Calu3 (cell line): ENCODE data around the gene LYSMD4. TPM values are rescaled to one million over a fixed set of nuclear protein-coding genes. Genes with fewer than 3 reads are reported as not detected.
A peak's percentile ranks its signal among the peaks of the same experiment; 100 is the strongest.

Experiments
- BruUV-seq: library from RNA; stranded (reverse); fragments of 400-500 nt; replicated peaks from 2 replicates; lab custom pipeline; 2021; lab: Mats Ljungman, UMichigan
- CTCF ChIA-PET: fragments of 300-600 bp; sonication (Branson Sonifier 250); formaldehyde crosslinking; loops from one replicate; lab custom pipeline; 2022; ENCODE audit warnings: antibody characterized with exemption; lab: Charles Lee
- DNase-seq: peaks from one replicate; pipeline ENCODE4 v3.0.0; 2022
- H3K27ac Mint-ChIP-seq: one replicate; pipeline ENCODE4 v1.8.0; 2022; ENCODE audit warnings: mixed read lengths; ENCODE audit not compliant: unreplicated experiment
- H3K27me3 Mint-ChIP-seq: one replicate; pipeline ENCODE4 v1.8.0; 2022; ENCODE audit warnings: mixed read lengths; ENCODE audit not compliant: unreplicated experiment
- H3K36me3 Mint-ChIP-seq: one replicate; pipeline ENCODE4 v1.8.0; 2022; ENCODE audit warnings: mild to moderate bottlenecking, moderate library complexity, mixed read lengths; ENCODE audit not compliant: insufficient read depth, unreplicated experiment
- H3K4me1 Mint-ChIP-seq: one replicate; pipeline ENCODE4 v1.8.0; 2022; ENCODE audit warnings: mild to moderate bottlenecking, low read depth, mixed read lengths; ENCODE audit not compliant: unreplicated experiment
- H3K4me3 Mint-ChIP-seq: one replicate; pipeline ENCODE4 v1.8.0; 2022; ENCODE audit warnings: mild to moderate bottlenecking, low read depth, moderate library complexity, mixed read lengths; ENCODE audit not compliant: unreplicated experiment
- H3K9me3 Mint-ChIP-seq: one replicate; pipeline ENCODE4 v1.8.0; 2022; ENCODE audit warnings: low read depth, mixed read lengths; ENCODE audit not compliant: unreplicated experiment
- CTCF ChIP-seq: fragments of 200-600 bp; IDR thresholded peaks from one replicate; pipeline ENCODE4 v1.8.0; 2022; ENCODE audit warnings: antibody characterized with exemption; ENCODE audit not compliant: unreplicated experiment
- intact Hi-C: fragments of 100-400 bp; cut with micrococcal nuclease; formaldehyde crosslinking; loops from one replicate; pipeline ENCODE4 v1.10.0; 2022; ENCODE audit not compliant: unreplicated experiment
- total RNA-seq: library from RNA; stranded (reverse); gene quantifications from 2 replicates; pipeline ENCODE4 v1.2.3, GENCODE V29; 2022

The LYSMD4 gene
- total RNA-seq, 1 experiment from 2014 or later = 6.6 TPM

- H3K36me3 Mint-ChIP-seq = peaks cover 13% of the 10 kb centered on the region
- intact Hi-C loops = loop anchor here (10.0 kb wide), 1 partner anchor 222 kb away; no protein-coding TSS in a partner anchor
- H3K4me3 Mint-ChIP-seq = no peak overlapping the region
Measured at GRCh38 chr15:99706557-99707303, 26.5 kb downstream of the LYSMD4 start.

GRCh38 chr15:99704444-99704838 lies 28.8 kb downstream of the LYSMD4 start:
- Mint-ChIP-seq H3K9me3 (no peaks in the 10 kb centered on the region), H3K36me3 (peaks cover 18% of the 10 kb centered on the region)

More at GRCh38 chr15:99706557-99707303, 26.5 kb downstream of the LYSMD4 start:
- peaks cover 40% of the 10 kb centered on the region for H3K4me1 Mint-ChIP-seq
- no peaks in the 10 kb centered on the region for H3K27me3 Mint-ChIP-seq
- no peak for TF ChIP-seq CTCF
- CTCF ChIA-PET = interaction anchor here (0.7 kb wide), 1 partner anchor 50 kb away, joined by 3 read pairs; no protein-coding TSS in a partner anchor
- H3K27ac Mint-ChIP-seq = no peak overlapping the region
- BruUV-seq = no TSS peak
- DNase-seq = no peak
- H3K9me3 Mint-ChIP-seq = no peaks in the 10 kb centered on the region

GRCh38 chr15:99703603-99704443 lies 29.4 kb downstream of the LYSMD4 start:
- Mint-ChIP-seq H3K36me3 (peaks cover 16% of the 10 kb centered on the region), H3K4me3 (no peak overlapping the region), H3K9me3 (no peaks in the 10 kb centered on the region), H3K4me1 (peaks cover 33% of the 10 kb centered on the region), H3K27ac (peak overlapping the region; percentile 98), H3K27me3 (no peaks in the 10 kb centered on the region)
- DNase-seq = peak; percentile 53
- CTCF ChIA-PET = interaction anchor here (0.7 to 2.3 kb wide), 31 partner anchors 11 to 599 kb away, joined by 3 to 55 read pairs (median 6); partner anchors contain the start of genes LRRC28, LYSMD4, MEF2A and SYNM
- intact Hi-C loops = loop anchor here (1.0 to 10.0 kb wide), 6 partner anchors 137 to 453 kb away; partner anchors contain the start of genes LRRC28 and MEF2A
- peak; percentile 64 for TF ChIP-seq CTCF
- no TSS peak for BruUV-seq

More at GRCh38 chr15:99704444-99704838, 28.8 kb downstream of the LYSMD4 start:
- intact Hi-C loops = loop anchor here (1.0 to 10.0 kb wide), 5 partner anchors 137 to 431 kb away; partner anchors contain the start of gene MEF2A
- H3K27me3 Mint-ChIP-seq = no peaks in the 10 kb centered on the region
- CTCF ChIA-PET = interaction anchor here (0.6 to 2.3 kb wide), 34 partner anchors 11 to 599 kb away, joined by 3 to 55 read pairs (median 4); partner anchors contain the start of genes LRRC28, LYSMD4, MEF2A and SYNM
- H3K4me1 Mint-ChIP-seq = peaks cover 40% of the 10 kb centered on the region
- peak; percentile 64 for DNase-seq
- H3K4me3 Mint-ChIP-seq = no peak overlapping the region
- peak overlapping the region; percentile 98 for H3K27ac Mint-ChIP-seq
- TF ChIP-seq CTCF = no peak
- no TSS peak for BruUV-seq
